HG03378 (cell line): ENCODE measurements around the gene CAMTA1.
"Not testable (repeated sequence)": the region's sequence is repeated elsewhere in the genome, so short reads cannot be mapped to it uniquely, and the experiment has no call there.

ENCODE experiments used
- ATAC-seq: cut with Tn5 transposase; IDR thresholded peaks from one replicate; pipeline ENCODE4 v1.9.1; 2021; ENCODE audit warnings: mild to moderate bottlenecking, moderate library complexity; ENCODE audit not compliant: unreplicated experiment

The CAMTA1 gene

GRCh38 chr1:7408771-7409150 is 623.5 kb downstream of the CAMTA1 start:
- no peak for ATAC-seq

GRCh38 chr1:7409278-7409677 is 624.0 kb downstream of the CAMTA1 start:
- no peak for ATAC-seq

GRCh38 chr1:7410156-7410555 is 624.9 kb downstream of the CAMTA1 start:
- ATAC-seq = no peak

- not testable (repeated sequence) for ATAC-seq
Observed at GRCh38 chr1:7417618-7418017, 632.4 kb downstream of the CAMTA1 start.

- ATAC-seq = no peak
Observed at GRCh38 chr1:7418442-7419080, 633.3 kb downstream of the CAMTA1 start.

- no peak for ATAC-seq
Observed at GRCh38 chr1:7420098-7420445, 634.8 kb downstream of the CAMTA1 start.

- no peak for ATAC-seq
Observed at GRCh38 chr1:7420470-7421100, 635.3 kb downstream of the CAMTA1 start.

GRCh38 chr1:7421471-7422075 is 636.3 kb downstream of the CAMTA1 start:
- no peak for ATAC-seq

- no peak for ATAC-seq
Observed at GRCh38 chr1:7422081-7422480, 636.8 kb downstream of the CAMTA1 start.

GRCh38 chr1:7422561-7422960 is 637.3 kb downstream of the CAMTA1 start:
- no peak for ATAC-seq

GRCh38 chr1:7422966-7423365 is 637.7 kb downstream of the CAMTA1 start:
- no peak for ATAC-seq

- ATAC-seq = no peak
Observed at GRCh38 chr1:7424352-7424890, 639.2 kb downstream of the CAMTA1 start.

GRCh38 chr1:7425229-7425628 is 640.0 kb downstream of the CAMTA1 start:
- no peak for ATAC-seq

GRCh38 chr1:7425771-7426170 is 640.5 kb downstream of the CAMTA1 start:
- ATAC-seq = no peak

GRCh38 chr1:7426780-7427604 is 641.7 kb downstream of the CAMTA1 start:
- ATAC-seq = no peak

GRCh38 chr1:7427605-7428300 is 642.5 kb downstream of the CAMTA1 start:
- ATAC-seq = no peak

GRCh38 chr1:7429290-7429689 is 644.0 kb downstream of the CAMTA1 start:
- ATAC-seq = no peak

GRCh38 chr1:7430047-7430608 is 644.9 kb downstream of the CAMTA1 start:
- ATAC-seq = no peak

- ATAC-seq = no peak
Observed at GRCh38 chr1:7430691-7431090, 645.4 kb downstream of the CAMTA1 start.

GRCh38 chr1:7432102-7432899 is 647.0 kb downstream of the CAMTA1 start:
- ATAC-seq = no peak
